NCI-H2196 treated with DMSO at 0.1 percent for 48 hours (cell line): Measurements from ENCODE around the gene CTNNA1.
A peak's percentile ranks its signal among the peaks of the same experiment; 100 is the strongest.
"Not testable (repeated sequence)": the region's sequence is repeated elsewhere in the genome, so short reads cannot be mapped to it uniquely, and the experiment has no call there.

ENCODE experiments used
- DNase-seq: peaks from one replicate; lab custom pipeline; 2025; ENCODE audit not compliant: unreplicated experiment; lab: John Stamatoyannopoulos, UW

Gene CTNNA1

GRCh38 chr5:138725153-138725817 is 27.9 kb upstream of the CTNNA1 start:
- DNase-seq, result peak; percentile 96

GRCh38 chr5:138725818-138726416 is 27.3 kb upstream of the CTNNA1 start:
- no peak for DNase-seq

- DNase-seq, result no peak
Measured at GRCh38 chr5:138726848-138727247, 26.4 kb upstream of the CTNNA1 start.

- DNase-seq, result not testable (repeated sequence)
Measured at GRCh38 chr5:138730496-138730895, 22.7 kb upstream of the CTNNA1 start.

- no peak for DNase-seq
Measured at GRCh38 chr5:138732466-138732865, 20.8 kb upstream of the CTNNA1 start.

- no peak for DNase-seq
Measured at GRCh38 chr5:138732933-138733332, 20.3 kb upstream of the CTNNA1 start.

- DNase-seq, result no peak
Measured at GRCh38 chr5:138733509-138733908, 19.7 kb upstream of the CTNNA1 start.

GRCh38 chr5:138736293-138736692 is 16.9 kb upstream of the CTNNA1 start:
- no peak for DNase-seq

GRCh38 chr5:138737494-138738265 is 15.5 kb upstream of the CTNNA1 start:
- DNase-seq, result no peak

GRCh38 chr5:138738399-138738798 is 14.8 kb upstream of the CTNNA1 start:
- no peak for DNase-seq

- no peak for DNase-seq
Measured at GRCh38 chr5:138739938-138740337, 13.3 kb upstream of the CTNNA1 start.

GRCh38 chr5:138743484-138743883 is 9.7 kb upstream of the CTNNA1 start:
- DNase-seq, result no peak

- no peak for DNase-seq
Measured at GRCh38 chr5:138745268-138745667, 8.0 kb upstream of the CTNNA1 start.

GRCh38 chr5:138748630-138749081 is 4.6 kb upstream of the CTNNA1 start:
- no peak for DNase-seq

GRCh38 chr5:138751344-138751743 is 1.9 kb upstream of the CTNNA1 start:
- not testable (repeated sequence) for DNase-seq

GRCh38 chr5:138752341-138752950 is 779 bp upstream of the CTNNA1 start:
- peak; percentile 16 for DNase-seq

- DNase-seq, result peak; percentile 66
Measured at GRCh38 chr5:138753794-138754698, 821 bp downstream of the CTNNA1 start.

- DNase-seq, result no peak
Measured at GRCh38 chr5:138754699-138755057, 1.5 kb downstream of the CTNNA1 start.

GRCh38 chr5:138755084-138755748 is 2.0 kb downstream of the CTNNA1 start:
- DNase-seq, result no peak
